ENCODE measurements around the gene AP5S1. TPM values are rescaled to one million over a fixed set of nuclear protein-coding genes. Genes with fewer than 3 reads are reported as not detected.

Gene AP5S1
- total RNA-seq, 1 experiment from 2014 or later: 17.5 TPM

GRCh38 chr20:3815703-3816315, 4.5 kb upstream of the AP5S1 start:
- DNase-seq (ENCODE audit: low spot score): no peak
- Histone ChIP-seq H3K9me3 (ENCODE audit: low read depth, low read length, poor library complexity, severe bottlenecking) (no peaks in the 10 kb centered on the region), H3K4me1 (ENCODE audit: insufficient read depth, low read length, poor library complexity, severe bottlenecking) (peaks cover 26% of the 10 kb centered on the region), H3K27me3 (replicated peaks; ENCODE audit: insufficient read depth, low read depth, low read length, poor library complexity) (no peaks in the 10 kb centered on the region), H3K36me3 (ENCODE audit: insufficient read depth, low read length, poor library complexity, severe bottlenecking) (no peaks in the 10 kb centered on the region), H3K27ac (ENCODE audit: low read depth, low read length, poor library complexity, severe bottlenecking) (no peak overlapping the region), H3K4me3 (ENCODE audit: low read depth, low read length, poor library complexity, severe bottlenecking) (no peak overlapping the region)
- intact Hi-C loops (cut with micrococcal nuclease; ENCODE audit: unreplicated experiment): no loop called here
- TF ChIP-seq EZH2 (IDR thresholded peaks at IDR 0.05; ENCODE audit: borderline replicate concordance, low read depth, low read length, poor library complexity, severe bottlenecking): no peak
- TF ChIP-seq, protein P1, sequence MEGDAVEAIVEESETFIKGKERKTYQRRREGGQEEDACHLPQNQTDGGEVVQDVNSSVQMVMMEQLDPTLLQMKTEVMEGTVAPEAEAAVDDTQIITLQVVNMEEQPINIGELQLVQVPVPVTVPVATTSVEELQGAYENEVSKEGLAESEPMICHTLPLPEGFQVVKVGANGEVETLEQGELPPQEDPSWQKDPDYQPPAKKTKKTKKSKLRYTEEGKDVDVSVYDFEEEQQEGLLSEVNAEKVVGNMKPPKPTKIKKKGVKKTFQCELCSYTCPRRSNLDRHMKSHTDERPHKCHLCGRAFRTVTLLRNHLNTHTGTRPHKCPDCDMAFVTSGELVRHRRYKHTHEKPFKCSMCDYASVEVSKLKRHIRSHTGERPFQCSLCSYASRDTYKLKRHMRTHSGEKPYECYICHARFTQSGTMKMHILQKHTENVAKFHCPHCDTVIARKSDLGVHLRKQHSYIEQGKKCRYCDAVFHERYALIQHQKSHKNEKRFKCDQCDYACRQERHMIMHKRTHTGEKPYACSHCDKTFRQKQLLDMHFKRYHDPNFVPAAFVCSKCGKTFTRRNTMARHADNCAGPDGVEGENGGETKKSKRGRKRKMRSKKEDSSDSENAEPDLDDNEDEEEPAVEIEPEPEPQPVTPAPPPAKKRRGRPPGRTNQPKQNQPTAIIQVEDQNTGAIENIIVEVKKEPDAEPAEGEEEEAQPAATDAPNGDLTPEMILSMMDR (conservative IDR thresholded peaks at IDR 0.05; ENCODE audit: low read depth, low read length): no peak
- no TSS peak for BruUV-seq (replicated peaks)
- ChIA-PET POLR2A (ENCODE audit: low non-redundant PET) (no interaction called here), CTCF (no interaction called here)

GRCh38 chr20:3818155-3819151, 1.9 kb upstream of the AP5S1 start:
- no TSS peak for BruUV-seq (replicated peaks)
- CTCF ChIA-PET: interaction anchor here (1.0 kb wide), 1 partner anchor 37 kb away, joined by 3 read pairs; the partner anchor contains the start of gene SPEF1
- H3K4me3 ChIP-seq (ENCODE audit: low read depth, low read length, poor library complexity, severe bottlenecking): no peak overlapping the region
- H3K9me3 ChIP-seq (ENCODE audit: low read depth, low read length, poor library complexity, severe bottlenecking): no peaks in the 10 kb centered on the region
- peak overlapping the region; percentile 48 for H3K27ac ChIP-seq (ENCODE audit: low read depth, low read length, poor library complexity, severe bottlenecking)
- POLR2A ChIA-PET (ENCODE audit: low non-redundant PET): interaction anchor here (0.7 kb wide), 1 partner anchor 1171 kb away, joined by 14 read pairs; no protein-coding TSS in a partner anchor
- H3K36me3 ChIP-seq (ENCODE audit: insufficient read depth, low read length, poor library complexity, severe bottlenecking): peaks cover 6% of the 10 kb centered on the region
- TF ChIP-seq, protein P1 (conservative IDR thresholded peaks at IDR 0.05; ENCODE audit: low read depth, low read length): peak; percentile 66
- TF ChIP-seq EZH2 (IDR thresholded peaks at IDR 0.05; ENCODE audit: borderline replicate concordance, low read depth, low read length, poor library complexity, severe bottlenecking): no peak
- intact Hi-C loops (cut with micrococcal nuclease; ENCODE audit: unreplicated experiment): no loop called here
- H3K4me1 ChIP-seq (ENCODE audit: insufficient read depth, low read length, poor library complexity, severe bottlenecking): peaks cover 14% of the 10 kb centered on the region
- H3K27me3 ChIP-seq (replicated peaks; ENCODE audit: insufficient read depth, low read depth, low read length, poor library complexity): no peaks in the 10 kb centered on the region
- DNase-seq (ENCODE audit: low spot score): peak; percentile 73

GRCh38 chr20:3819411-3820047, 818 bp upstream of the AP5S1 start:
- Histone ChIP-seq H3K4me3 (ENCODE audit: low read depth, low read length, poor library complexity, severe bottlenecking) (peak overlapping the region; percentile 73), H3K36me3 (ENCODE audit: insufficient read depth, low read length, poor library complexity, severe bottlenecking) (peaks cover 6% of the 10 kb centered on the region), H3K27me3 (replicated peaks; ENCODE audit: insufficient read depth, low read depth, low read length, poor library complexity) (no peaks in the 10 kb centered on the region), H3K4me1 (ENCODE audit: insufficient read depth, low read length, poor library complexity, severe bottlenecking) (peaks cover 14% of the 10 kb centered on the region), H3K27ac (ENCODE audit: low read depth, low read length, poor library complexity, severe bottlenecking) (peak overlapping the region; percentile 99), H3K9me3 (ENCODE audit: low read depth, low read length, poor library complexity, severe bottlenecking) (no peaks in the 10 kb centered on the region)
- no peak for TF ChIP-seq EZH2 (IDR thresholded peaks at IDR 0.05; ENCODE audit: borderline replicate concordance, low read depth, low read length, poor library complexity, severe bottlenecking)
- TF ChIP-seq, protein P1 (conservative IDR thresholded peaks at IDR 0.05; ENCODE audit: low read depth, low read length): no peak
- BruUV-seq (replicated peaks): no TSS peak
- POLR2A ChIA-PET (ENCODE audit: low non-redundant PET): no interaction called here
- intact Hi-C loops (cut with micrococcal nuclease; ENCODE audit: unreplicated experiment): loop anchor here (1.0 kb wide), 1 partner anchor 32 kb away; no protein-coding TSS in a partner anchor
- CTCF ChIA-PET: interaction anchor here (0.6 to 1.3 kb wide), 3 partner anchors 25 to 103 kb away, joined by 3 to 5 read pairs (median 3); partner anchors contain the start of gene ADISSP
- DNase-seq (ENCODE audit: low spot score): no peak

Measured in A673 (cell line).